ENCODE results near the gene FAM118A.

DNA sequence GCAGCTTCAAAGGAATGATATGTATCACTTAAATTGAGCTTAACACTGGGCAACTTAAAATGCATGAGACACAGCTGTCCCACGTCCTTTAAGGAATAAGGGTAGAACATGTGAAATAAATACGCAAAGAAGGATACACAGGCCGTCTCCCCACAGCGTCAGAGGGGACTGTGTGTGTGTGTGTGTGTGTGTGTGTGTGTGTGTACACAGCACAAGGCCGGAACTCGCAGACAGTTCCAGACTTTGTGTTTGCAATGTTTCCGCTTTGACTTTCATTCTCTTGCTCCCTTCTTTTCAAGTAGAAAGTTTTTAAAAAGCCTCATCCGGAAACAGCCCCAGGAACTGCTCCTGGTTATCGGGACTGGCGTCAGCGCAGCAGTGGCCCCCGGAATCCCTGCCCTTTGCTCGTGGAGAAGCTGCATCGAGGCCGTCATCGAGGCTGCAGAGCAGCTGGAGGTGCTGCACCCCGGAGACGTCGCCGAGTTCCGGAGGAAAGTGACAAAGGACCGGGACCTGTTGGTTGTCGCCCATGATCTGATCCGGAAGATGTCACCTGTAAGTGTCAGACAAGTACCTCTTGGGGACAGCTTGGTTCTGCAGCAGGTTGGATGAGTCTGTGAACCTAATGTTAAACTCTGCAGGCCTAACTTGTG is 13.3 kb downstream of the FAM118A start:
- TF ChIP-seq, protein P1, sequence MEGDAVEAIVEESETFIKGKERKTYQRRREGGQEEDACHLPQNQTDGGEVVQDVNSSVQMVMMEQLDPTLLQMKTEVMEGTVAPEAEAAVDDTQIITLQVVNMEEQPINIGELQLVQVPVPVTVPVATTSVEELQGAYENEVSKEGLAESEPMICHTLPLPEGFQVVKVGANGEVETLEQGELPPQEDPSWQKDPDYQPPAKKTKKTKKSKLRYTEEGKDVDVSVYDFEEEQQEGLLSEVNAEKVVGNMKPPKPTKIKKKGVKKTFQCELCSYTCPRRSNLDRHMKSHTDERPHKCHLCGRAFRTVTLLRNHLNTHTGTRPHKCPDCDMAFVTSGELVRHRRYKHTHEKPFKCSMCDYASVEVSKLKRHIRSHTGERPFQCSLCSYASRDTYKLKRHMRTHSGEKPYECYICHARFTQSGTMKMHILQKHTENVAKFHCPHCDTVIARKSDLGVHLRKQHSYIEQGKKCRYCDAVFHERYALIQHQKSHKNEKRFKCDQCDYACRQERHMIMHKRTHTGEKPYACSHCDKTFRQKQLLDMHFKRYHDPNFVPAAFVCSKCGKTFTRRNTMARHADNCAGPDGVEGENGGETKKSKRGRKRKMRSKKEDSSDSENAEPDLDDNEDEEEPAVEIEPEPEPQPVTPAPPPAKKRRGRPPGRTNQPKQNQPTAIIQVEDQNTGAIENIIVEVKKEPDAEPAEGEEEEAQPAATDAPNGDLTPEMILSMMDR (IDR thresholded peaks at IDR 0.05; ENCODE audit: borderline replicate concordance, extremely low read depth, low read length, poor library complexity, severe bottlenecking), result no peak
- no peak for TF ChIP-seq EZH2 (IDR thresholded peaks at IDR 0.05; ENCODE audit: borderline replicate concordance, low read depth, low read length, severe bottlenecking)

Measured in DND-41 (cell line).